ENCODE data around the gene NGF.
"Not testable (repeated sequence)": the region's sequence is repeated elsewhere in the genome, so short reads cannot be mapped to it uniquely, and the experiment has no call there.

NGF gene

DNA sequence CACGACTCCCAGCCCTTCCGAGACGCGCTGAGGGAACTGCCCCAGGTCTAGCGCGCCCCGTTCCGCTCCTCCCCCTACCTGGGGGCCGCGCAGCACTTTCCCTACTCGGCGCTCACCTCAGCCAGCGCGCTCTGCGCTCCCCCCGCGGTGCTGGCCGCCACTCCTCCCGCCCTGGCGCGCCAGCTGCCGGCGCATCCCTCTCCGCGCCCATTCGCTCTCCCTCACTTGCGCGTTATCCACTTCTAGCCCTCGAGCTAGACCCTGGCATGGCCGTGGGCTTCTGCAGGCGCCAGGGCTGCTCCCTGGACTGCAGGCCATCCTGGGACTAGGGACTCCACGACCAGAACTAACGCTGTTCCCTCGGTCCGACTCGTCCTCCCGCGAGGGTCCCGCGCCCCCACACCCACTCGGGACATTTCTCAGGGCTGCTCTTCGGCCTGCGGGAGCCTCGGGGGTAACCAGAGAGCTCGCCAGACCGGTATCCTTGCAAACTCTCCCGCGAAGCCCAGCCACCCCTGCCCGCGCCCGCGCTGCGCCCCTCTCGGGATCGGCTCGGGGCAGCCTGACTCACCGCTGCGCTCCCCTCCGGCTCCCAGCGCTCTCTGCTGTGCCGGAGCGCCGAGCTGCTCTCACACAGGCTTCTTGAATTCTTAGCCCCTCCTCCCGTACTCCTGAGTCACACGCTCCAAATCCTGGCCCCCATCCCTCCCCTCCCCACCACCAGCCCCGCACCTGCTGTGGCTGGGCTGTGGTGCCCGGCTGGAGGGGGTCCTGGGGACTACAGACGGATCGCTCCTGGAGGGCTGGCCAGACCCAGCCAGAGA is at the start of gene NGF:
TSS of gene NGF (minus strand) at position 617 of the 824 bp plus-strand sequence. CDS start 51,454 bp downstream, outside the sequence.
- DNase-seq (ENCODE audit: low read depth): no peak

DNA sequence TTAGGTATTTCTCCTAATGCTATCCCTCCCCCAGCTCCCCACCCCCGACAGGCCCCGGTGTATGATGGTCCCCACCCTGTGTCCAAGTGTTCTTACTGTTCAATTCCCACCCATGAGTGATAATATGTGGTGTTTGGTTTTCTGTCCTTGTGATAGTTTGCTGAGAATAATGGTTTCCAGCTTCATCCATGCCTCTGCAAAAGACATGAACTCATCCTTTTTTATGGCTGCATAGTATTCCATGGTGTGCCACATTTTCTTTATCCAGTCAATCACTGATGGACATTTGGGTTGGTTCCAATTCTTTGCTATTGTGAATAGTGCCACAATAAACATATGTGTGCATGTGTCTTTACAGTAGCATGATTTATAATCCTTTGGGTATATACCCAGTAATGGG is 45.4 kb upstream of the NGF start:
- DNase-seq (ENCODE audit: low read depth): not testable (repeated sequence)

DNA sequence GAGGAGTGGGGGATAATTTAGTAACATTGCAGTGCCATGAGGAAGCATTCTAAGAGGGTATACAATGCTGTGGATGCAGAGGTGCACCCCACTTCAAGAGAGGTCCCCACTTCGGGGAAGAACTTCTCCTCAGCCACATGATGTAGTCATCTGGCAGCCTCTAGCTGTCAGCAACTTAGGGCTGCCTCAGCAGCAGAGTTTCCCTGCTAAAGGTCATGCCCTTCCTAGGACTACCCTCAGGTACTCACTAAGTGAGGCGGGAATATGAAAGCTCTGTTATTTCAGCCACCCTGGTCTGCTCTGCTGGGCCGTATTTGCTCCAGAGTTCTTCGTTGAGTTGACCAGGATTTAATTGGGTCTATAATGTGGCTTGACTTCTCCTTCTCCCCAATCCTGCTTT is 41.9 kb upstream of the NGF start:
- no peak for DNase-seq (ENCODE audit: low read depth)

- no peak for DNase-seq (ENCODE audit: low read depth)
These were observed 39.4 kb upstream of the NGF start for GRCh38 chr1:115377411-115377810.

- DNase-seq (ENCODE audit: low read depth): no peak
These were observed 36.5 kb upstream of the NGF start for GRCh38 chr1:115374598-115374997.

GRCh38 chr1:115373305-115373704 is 35.3 kb upstream of the NGF start:
- no peak for DNase-seq (ENCODE audit: low read depth)

GRCh38 chr1:115365738-115366137 is 27.7 kb upstream of the NGF start:
- no peak for DNase-seq (ENCODE audit: low read depth)

- DNase-seq (ENCODE audit: low read depth): no peak
These were observed 26.7 kb upstream of the NGF start for GRCh38 chr1:115364780-115365155.

DNA sequence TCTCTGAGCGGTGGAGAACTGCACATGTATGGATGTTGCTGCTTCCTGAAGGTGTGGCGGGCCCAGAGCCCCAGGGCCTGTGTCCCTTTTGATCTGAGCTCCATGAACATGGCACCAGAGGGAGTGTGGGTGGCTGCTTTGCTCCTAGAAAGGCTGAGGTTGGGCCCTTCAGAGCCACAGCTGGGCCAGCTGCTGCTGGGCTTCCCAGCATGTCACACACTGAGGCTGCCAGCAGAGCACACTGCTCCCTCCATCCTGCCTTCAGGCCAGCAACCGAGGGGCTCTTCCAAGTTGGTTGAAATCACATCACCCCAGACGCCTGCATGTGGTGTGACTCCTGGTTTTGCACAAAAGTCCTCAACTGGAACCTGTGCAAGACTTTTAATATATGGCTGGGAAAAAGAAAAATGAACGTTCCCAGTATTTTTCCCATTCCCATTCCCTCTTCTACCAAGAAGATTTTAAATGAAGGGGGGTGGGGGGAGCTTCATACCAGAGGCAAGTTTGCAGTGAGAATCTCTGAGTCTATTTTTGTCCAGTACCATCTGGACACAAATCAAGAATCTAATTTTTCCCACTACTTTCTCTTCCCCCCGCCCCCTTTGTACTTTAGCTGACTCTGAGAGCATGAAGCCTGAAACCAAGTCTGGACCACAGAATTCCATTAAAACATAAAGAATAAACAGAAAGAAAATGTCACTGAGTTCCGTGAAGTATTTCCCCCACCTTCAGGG is 26.2 kb upstream of the NGF start:
- no peak for DNase-seq (ENCODE audit: low read depth)

DNA sequence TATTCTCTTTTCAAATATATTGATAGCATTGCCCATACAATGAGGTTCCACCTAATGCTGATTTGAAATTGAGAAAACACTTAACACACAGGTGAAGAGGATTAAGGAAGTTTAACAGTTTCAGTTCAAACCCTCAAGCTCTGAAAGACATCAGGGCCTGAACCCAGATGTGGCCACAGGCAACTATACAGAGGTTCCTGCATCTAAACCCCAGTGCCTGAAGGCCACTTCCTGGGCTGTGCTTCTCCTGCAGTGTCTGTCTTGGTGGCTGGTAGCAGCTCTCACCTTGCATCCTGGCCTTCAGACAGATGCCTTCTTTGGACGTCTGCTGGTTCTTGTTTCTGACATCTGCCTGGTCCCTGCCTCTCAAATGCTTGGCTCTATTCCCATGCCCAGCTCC is 25.1 kb upstream of the NGF start:
- DNase-seq (ENCODE audit: low read depth): no peak

DNA sequence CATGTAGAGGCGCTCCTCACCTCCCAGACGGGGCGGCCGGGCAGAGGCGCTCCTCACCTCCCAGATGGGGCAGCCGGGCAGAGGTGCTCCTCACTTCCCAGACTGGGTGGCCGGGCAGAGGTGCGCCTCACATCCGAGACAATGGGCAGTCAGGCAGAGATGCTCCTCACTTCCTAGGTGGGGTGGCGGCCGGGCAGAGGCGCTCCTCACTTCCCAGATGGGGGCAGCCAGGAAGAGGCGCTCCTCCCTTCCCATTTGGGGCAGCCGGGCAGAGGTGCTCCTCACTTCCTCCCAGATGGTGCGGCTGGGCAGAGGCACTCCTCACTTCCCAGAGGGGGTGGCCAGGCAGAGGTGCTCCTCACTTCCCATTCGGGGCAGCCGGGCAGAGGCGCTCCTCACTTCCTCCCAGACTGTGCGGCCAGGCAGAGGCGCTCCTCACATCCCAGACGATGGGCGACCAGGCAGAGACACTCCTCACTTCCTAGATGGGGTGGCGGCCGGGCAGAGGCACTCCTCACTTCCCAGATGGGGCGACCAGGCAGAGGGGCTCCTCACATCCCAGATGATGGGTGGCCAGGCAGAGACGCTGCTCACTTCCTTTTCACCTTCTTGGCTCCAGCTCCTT is 22.6 kb upstream of the NGF start:
- not testable (repeated sequence) for DNase-seq (ENCODE audit: low read depth)

DNA sequence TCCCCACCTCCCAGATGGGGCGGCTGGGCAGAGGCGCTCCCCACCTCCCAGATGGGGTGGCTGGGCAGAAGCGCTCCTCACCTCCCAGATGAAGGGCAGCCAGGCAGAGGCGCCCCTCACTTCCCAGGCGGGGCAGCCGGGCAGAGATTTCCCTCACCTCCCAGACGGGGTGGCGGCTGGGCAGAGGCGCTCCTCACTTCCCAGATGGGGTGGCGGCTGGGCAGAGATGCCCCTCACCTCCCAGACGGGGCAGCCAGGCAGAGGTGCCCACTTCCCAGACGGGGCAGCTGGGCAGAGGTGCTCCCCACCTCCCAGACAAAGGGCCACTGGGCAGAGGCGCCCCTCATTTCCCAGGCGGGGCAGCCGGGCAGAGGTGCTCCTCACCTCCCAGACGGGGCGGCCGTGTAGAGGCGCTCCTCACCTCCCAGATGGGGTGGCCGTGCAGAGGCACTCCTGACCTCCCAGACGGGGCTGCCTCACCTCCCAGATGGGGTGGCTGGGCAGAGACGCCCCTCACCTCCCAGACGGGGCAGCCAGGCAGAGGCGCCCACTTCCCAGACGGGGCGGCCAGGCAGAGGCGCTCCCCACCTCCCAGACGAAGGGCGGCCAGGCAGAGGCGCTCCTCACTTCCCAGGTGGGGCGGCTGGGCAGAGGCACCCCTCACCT is 21.9 kb upstream of the NGF start:
- DNase-seq (ENCODE audit: low read depth): not testable (repeated sequence)

DNA sequence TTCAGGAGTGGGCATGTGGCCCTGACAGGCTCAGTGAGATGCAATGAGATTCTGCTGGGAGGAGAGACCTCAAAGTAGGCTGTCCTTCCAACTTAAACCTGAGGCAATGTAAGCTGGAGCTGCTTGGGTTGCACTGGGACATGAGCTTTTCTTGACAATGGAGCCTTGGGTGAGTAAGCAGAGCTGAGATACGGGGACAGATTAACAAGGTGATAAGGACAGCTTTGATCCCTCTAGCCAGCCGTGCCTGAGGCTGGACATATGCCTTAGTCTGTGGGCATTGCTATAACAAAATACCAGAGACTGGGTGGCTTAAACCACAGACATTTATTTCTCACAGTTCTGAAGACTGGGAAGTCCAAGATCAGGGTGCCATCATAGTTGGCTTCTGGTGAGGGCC is 18.3 kb upstream of the NGF start:
- no peak for DNase-seq (ENCODE audit: low read depth)

DNA sequence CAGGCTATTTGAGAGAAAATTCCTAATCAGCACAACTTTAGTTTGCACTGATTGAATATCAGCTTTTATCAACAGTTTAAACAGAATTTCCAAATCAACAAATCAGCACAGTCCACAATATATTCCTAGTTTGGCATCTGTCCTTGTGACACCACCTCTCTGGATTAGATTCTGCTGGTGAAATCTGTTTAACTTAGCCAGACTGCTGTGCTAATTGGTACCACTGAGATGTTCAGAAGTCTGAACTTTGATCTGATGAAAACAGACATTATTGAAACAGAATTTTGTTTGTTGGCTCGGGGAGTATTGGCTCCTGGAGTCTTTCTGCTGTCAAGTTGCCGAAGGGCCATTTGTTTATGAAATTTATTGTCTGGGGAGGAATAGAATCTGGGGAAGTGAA is 17.0 kb upstream of the NGF start:
- no peak for DNase-seq (ENCODE audit: low read depth)

DNA sequence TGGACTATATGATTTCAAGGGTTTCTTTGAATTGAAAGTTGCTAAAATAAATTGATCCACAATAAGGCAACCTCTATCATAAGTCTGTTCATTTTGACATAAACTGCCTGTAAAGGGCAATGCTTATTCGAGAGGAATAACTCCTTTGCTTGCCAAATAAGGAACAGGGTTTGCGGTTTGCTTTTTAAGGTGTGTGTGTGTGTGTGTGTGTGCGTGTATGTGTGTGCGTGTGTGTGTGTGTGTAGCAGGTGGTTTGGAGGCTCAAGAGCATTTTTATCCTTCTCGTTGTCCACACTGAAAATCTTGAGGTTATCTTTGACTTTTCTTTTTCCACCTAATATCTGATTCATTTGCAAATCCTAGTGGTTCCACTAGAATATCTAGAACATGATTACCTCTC is 13.1 kb upstream of the NGF start:
- no peak for DNase-seq (ENCODE audit: low read depth)

DNA sequence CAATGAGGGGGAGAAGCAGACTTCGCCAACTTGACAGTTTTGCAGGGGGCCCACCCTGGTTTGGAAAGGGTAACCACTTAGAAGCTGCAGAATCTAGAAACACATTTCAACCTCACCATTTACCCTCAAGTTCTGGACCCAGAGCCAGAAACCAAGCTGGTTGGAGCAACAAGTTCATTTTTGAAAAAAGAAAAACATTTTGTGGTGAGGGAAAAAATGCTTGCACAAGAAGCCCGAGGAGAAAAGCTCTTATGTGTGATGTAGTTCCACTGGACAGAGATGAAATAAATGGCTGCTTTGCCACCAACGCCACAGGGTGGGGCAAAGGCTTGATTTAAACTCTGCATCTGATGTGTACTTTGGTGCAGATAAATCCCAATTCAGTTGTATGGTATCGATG is 10.6 kb upstream of the NGF start:
- DNase-seq (ENCODE audit: low read depth): no peak

- no peak for DNase-seq (ENCODE audit: low read depth)
These were observed 9.2 kb upstream of the NGF start for GRCh38 chr1:115347282-115347681.

GRCh38 chr1:115343200-115343737 is 5.2 kb upstream of the NGF start:
- DNase-seq (ENCODE audit: low read depth): no peak

DNA sequence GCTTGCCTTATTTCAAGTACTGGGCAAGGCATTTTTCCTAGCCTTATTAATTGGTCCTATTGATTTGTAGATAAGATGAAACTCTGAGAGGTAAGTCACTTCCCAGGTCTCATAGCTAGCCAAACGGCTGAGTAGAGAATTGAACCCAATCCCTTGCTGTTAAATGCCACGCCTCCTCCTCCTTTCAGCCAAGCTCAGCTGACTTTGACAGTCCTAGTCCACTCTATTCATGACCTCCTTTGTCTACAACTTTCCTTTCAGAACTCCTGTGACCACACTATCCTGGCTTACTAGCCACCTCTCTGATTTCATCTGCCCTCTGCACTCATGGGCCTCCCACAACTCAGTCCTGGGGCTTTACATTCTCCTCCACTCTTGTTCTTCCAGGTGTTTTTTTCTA is 3.9 kb upstream of the NGF start:
- DNase-seq (ENCODE audit: low read depth): no peak

- DNase-seq (ENCODE audit: low read depth): no peak
These were observed 2.8 kb upstream of the NGF start for GRCh38 chr1:115340879-115341278.

GRCh38 chr1:115338457-115338820 is 390 bp upstream of the NGF start:
- no peak for DNase-seq (ENCODE audit: low read depth)

GRCh38 chr1:115337276-115337632 is 795 bp downstream of the NGF start:
- no peak for DNase-seq (ENCODE audit: low read depth)
